NCI-H82 treated with DMSO at 0.1 percent for 48 hours (cell line): ENCODE data around the gene LTN1.
"Not testable (repeated sequence)": the region's sequence is repeated elsewhere in the genome, so short reads cannot be mapped to it uniquely, and the experiment has no call there.

Experiments
- DNase-seq: peaks from one replicate; lab custom pipeline; 2025; ENCODE audit not compliant: unreplicated experiment; lab: John Stamatoyannopoulos, UW

The LTN1 gene

GRCh38 chr21:28992526-28993292 is at the start of gene LTN1:
Gene LTN1, minus strand, starts transcription at chr21:28992877. Its CDS starts 72 bp downstream, at chr21:28992805.
- DNase-seq, result peak; percentile 94

- no peak for DNase-seq
These were observed 42.0 kb upstream of the LTN1 start for GRCh38 chr21:29034678-29035077.

GRCh38 chr21:29033871-29034270 is 41.2 kb upstream of the LTN1 start:
- DNase-seq, result no peak

GRCh38 chr21:29033301-29033700 is 40.6 kb upstream of the LTN1 start:
- DNase-seq, result no peak

GRCh38 chr21:29030909-29031308 is 38.2 kb upstream of the LTN1 start:
- DNase-seq, result no peak

GRCh38 chr21:29029524-29029923 is 36.8 kb upstream of the LTN1 start:
- no peak for DNase-seq

GRCh38 chr21:29025328-29025713 is 32.6 kb upstream of the LTN1 start:
- no peak for DNase-seq

GRCh38 chr21:29024474-29025327 is 32.0 kb upstream of the LTN1 start, which contains the start of gene USP16:
Gene USP16, plus strand, starts transcription at chr21:29024668. Its CDS starts 3,246 bp downstream, at chr21:29027914.
- peak; percentile 88 for DNase-seq

- DNase-seq, result no peak
These were observed 29.5 kb upstream of the LTN1 start for GRCh38 chr21:29022166-29022565.

GRCh38 chr21:29018540-29018939 is 25.9 kb upstream of the LTN1 start:
- DNase-seq, result no peak

GRCh38 chr21:29017639-29018237 is 25.1 kb upstream of the LTN1 start:
- DNase-seq, result no peak

- DNase-seq, result not testable (repeated sequence)
These were observed 18.6 kb upstream of the LTN1 start for GRCh38 chr21:29011236-29011635.

- DNase-seq, result no peak
These were observed 15.7 kb upstream of the LTN1 start for GRCh38 chr21:29008367-29008766.

- no peak for DNase-seq
These were observed 15.1 kb upstream of the LTN1 start for GRCh38 chr21:29007810-29008209.

- no peak for DNase-seq
These were observed 14.5 kb upstream of the LTN1 start for GRCh38 chr21:29007135-29007534.

- DNase-seq, result no peak
These were observed 13.0 kb upstream of the LTN1 start for GRCh38 chr21:29005696-29006095.

- peak; percentile 88 for DNase-seq
These were observed 9.9 kb upstream of the LTN1 start for GRCh38 chr21:29002442-29003144.

GRCh38 chr21:28993293-28993629 is 584 bp upstream of the LTN1 start:
- no peak for DNase-seq

GRCh38 chr21:28991861-28992525 is 684 bp downstream of the LTN1 start:
- no peak for DNase-seq

GRCh38 chr21:28988146-28988545 is 4.5 kb downstream of the LTN1 start:
- not testable (repeated sequence) for DNase-seq

GRCh38 chr21:28986677-28987076 is 6.0 kb downstream of the LTN1 start:
- DNase-seq, result no peak
